ENCODE measurements around the gene RIN3. TPM values are rescaled to one million over a fixed set of nuclear protein-coding genes. Genes with fewer than 3 reads are reported as not detected.

RIN3 gene
- polyA plus RNA-seq, 1 experiment, result 8.2 TPM

- H3K27me3 ChIP-seq (ENCODE audit: control insufficient read depth, insufficient read depth, low read length), result peaks cover 2% of the 10 kb centered on the region; the same call in 1 of the 2 replicates
- DNase-seq (ENCODE audit: low read depth), result no peak
- H3K36me3 ChIP-seq (ENCODE audit: control insufficient read depth, insufficient read depth, low read length), result no peaks in the 10 kb centered on the region
- TF ChIP-seq CTCF (IDR thresholded peaks at IDR 0.05; ENCODE audit: insufficient read depth, low read depth, low read length), result no peak
- H3K4me3 ChIP-seq (ENCODE audit: low read depth, low read length), result no peak overlapping the region
- CTCF ChIA-PET, result no interaction called here
- POLR2A ChIA-PET, result no interaction called here
These were observed 21.3 kb upstream of the RIN3 start for GRCh38 chr14:92492258-92492657.

DNA sequence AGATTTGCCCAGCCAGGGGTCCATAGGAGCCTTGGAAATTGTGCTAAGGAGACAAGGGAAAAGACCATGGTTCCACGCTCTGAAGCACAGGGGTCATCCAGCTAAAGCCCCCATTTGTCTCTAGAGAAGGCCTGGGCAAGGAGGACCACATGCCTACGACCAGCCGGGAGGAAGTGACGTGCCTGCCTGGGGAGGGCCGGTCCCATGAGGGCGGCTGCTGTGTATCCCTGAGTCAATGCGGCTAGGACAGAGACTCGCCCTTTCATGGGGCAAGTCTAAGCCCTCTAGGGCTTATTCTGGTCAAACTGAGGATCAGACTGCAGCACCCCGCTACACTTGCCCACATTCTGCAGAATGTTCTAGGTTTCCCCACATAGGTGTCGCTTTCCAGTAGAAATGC, 20.6 kb upstream of the RIN3 start:
- ChIA-PET CTCF (no interaction called here), POLR2A (no interaction called here)
- peaks cover 2% of the 10 kb centered on the region; the same call in 1 of the 2 replicates for H3K27me3 ChIP-seq (ENCODE audit: control insufficient read depth, insufficient read depth, low read length)
- H3K36me3 ChIP-seq (ENCODE audit: control insufficient read depth, insufficient read depth, low read length), result no peaks in the 10 kb centered on the region
- TF ChIP-seq CTCF (IDR thresholded peaks at IDR 0.05; ENCODE audit: insufficient read depth, low read depth, low read length), result no peak
- no peak for DNase-seq (ENCODE audit: low read depth)
- H3K4me3 ChIP-seq (ENCODE audit: low read depth, low read length), result no peak overlapping the region

DNA sequence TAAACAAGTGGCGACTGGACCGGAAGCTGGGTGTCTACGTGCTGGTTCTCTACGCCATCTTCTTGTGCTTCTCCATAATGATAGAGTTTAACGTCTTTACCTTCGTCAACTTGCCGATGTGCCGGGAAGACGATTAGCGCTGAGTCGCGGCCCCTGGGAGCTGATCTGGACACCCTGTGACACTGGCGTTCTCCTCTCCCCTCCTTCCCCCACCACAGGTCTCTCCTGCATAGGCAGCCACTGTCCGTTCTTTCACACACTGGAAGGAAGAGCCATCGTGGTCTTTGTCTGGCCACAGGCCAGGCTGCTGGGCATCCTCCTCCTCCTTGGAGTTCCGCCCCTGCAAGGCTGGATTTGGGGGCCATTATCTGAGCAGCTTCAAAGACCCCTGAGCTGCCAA, 20.1 kb upstream of the RIN3 start:
- DNase-seq (ENCODE audit: low read depth), result no peak
- no peak for TF ChIP-seq CTCF (IDR thresholded peaks at IDR 0.05; ENCODE audit: insufficient read depth, low read depth, low read length)
- ChIA-PET POLR2A (no interaction called here), CTCF (no interaction called here)
- Histone ChIP-seq H3K4me3 (ENCODE audit: low read depth, low read length) (no peak overlapping the region), H3K27me3 (ENCODE audit: control insufficient read depth, insufficient read depth, low read length) (peaks cover 2% of the 10 kb centered on the region; the same call in 1 of the 2 replicates), H3K36me3 (ENCODE audit: control insufficient read depth, insufficient read depth, low read length) (no peaks in the 10 kb centered on the region)

GRCh38 chr14:92494512-92494911, 19.1 kb upstream of the RIN3 start:
- no peak for TF ChIP-seq CTCF (IDR thresholded peaks at IDR 0.05; ENCODE audit: insufficient read depth, low read depth, low read length)
- H3K36me3 ChIP-seq (ENCODE audit: control insufficient read depth, insufficient read depth, low read length), result no peaks in the 10 kb centered on the region
- H3K27me3 ChIP-seq (ENCODE audit: control insufficient read depth, insufficient read depth, low read length), result peaks cover 2% of the 10 kb centered on the region; the same call in 1 of the 2 replicates
- DNase-seq (ENCODE audit: low read depth), result no peak
- CTCF ChIA-PET, result no interaction called here
- no peak overlapping the region for H3K4me3 ChIP-seq (ENCODE audit: low read depth, low read length)
- POLR2A ChIA-PET, result no interaction called here

DNA sequence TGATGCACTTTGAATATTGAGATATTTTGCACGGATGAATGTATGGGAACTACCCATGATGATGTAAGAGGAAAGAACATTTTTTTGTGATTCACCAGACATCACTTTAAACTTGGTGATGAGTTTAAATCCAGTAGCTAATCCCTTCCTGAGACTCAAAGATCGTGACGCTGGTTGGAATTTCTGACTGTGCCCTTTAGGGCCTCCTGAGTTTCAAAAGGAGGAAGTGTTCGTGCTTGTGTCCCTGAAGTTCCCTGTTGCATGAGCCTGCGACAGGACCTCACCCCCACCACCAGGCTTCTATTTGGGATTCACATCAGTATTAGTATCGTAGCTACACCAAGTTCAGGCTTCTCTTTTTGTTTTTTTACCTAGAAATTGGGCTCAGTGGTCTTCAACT, 18.6 kb upstream of the RIN3 start:
- H3K4me3 ChIP-seq (ENCODE audit: low read depth, low read length), result no peak overlapping the region
- H3K27me3 ChIP-seq (ENCODE audit: control insufficient read depth, insufficient read depth, low read length), result peaks cover 2% of the 10 kb centered on the region; the same call in 1 of the 2 replicates
- no peak for DNase-seq (ENCODE audit: low read depth)
- CTCF ChIA-PET, result no interaction called here
- no peaks in the 10 kb centered on the region for H3K36me3 ChIP-seq (ENCODE audit: control insufficient read depth, insufficient read depth, low read length)
- POLR2A ChIA-PET, result no interaction called here
- no peak for TF ChIP-seq CTCF (IDR thresholded peaks at IDR 0.05; ENCODE audit: insufficient read depth, low read depth, low read length)

Measured in BJ (cell line).